Loucy (cell line): Measurements from ENCODE around the gene ZNF79.

ENCODE experiments used
- H2AFZ ChIP-seq: fragments of 200-600 bp; sonication (generic); 2 replicates; pipeline ENCODE4 v1.6.0; 2016; ENCODE audit warnings: antibody characterized with exemption, mild to moderate bottlenecking, low read length, moderate library complexity
- H3F3A ChIP-seq: fragments of 200-600 bp; 2 replicates; pipeline ENCODE4 v1.6.0; 2016; ENCODE audit warnings: antibody characterized with exemption, low read depth, mild to moderate bottlenecking
- H3K27me3 ChIP-seq: fragments of 200-600 bp; sonication (generic); 2 replicates; pipeline ENCODE4 v1.6.1; 2014; ENCODE audit warnings: low read length, mild to moderate bottlenecking; ENCODE audit not compliant: insufficient read depth, poor library complexity, severe bottlenecking
- H3K36me3 ChIP-seq: fragments of 200-600 bp; sonication (generic); 2 replicates; pipeline ENCODE4 v1.6.1; 2016; ENCODE audit warnings: low read length; ENCODE audit not compliant: insufficient read depth
- H3K4me1 ChIP-seq: fragments of 200-600 bp; sonication (generic); 2 replicates; pipeline ENCODE4 v1.5.1; 2014; ENCODE audit warnings: low read length, mild to moderate bottlenecking; ENCODE audit not compliant: insufficient read depth, poor library complexity, severe bottlenecking
- H3K4me2 ChIP-seq: fragments of 200-600 bp; sonication (generic); 2 replicates; pipeline ENCODE4 v1.6.0; 2014; ENCODE audit warnings: antibody characterized with exemption, low read length, low read depth, mild to moderate bottlenecking; ENCODE audit not compliant: poor library complexity, severe bottlenecking
- H3K4me3 ChIP-seq: fragments of 200-600 bp; sonication (generic); 2 replicates; pipeline ENCODE4 v1.5.1; 2014; ENCODE audit warnings: low read length, mild to moderate bottlenecking, mixed read lengths; ENCODE audit not compliant: poor library complexity, severe bottlenecking
- H3K79me2 ChIP-seq: fragments of 200-600 bp; sonication (generic); 2 replicates; pipeline ENCODE4 v1.6.1; 2014; ENCODE audit warnings: low read length; ENCODE audit not compliant: insufficient read depth
- H3K9ac ChIP-seq: fragments of 200-600 bp; sonication (generic); 2 replicates; pipeline ENCODE4 v1.6.0; 2014; ENCODE audit warnings: mild to moderate bottlenecking, low read depth, low read length, moderate library complexity; ENCODE audit not compliant: poor library complexity, severe bottlenecking
- H3K9me2 ChIP-seq: fragments of 200-600 bp; sonication (generic); replicated peaks from 2 replicates; pipeline ENCODE4 v1.6.1; 2016; ENCODE audit warnings: low read depth, low read length, mixed read lengths
- H3K9me3 ChIP-seq: fragments of 200-600 bp; sonication (generic); 2 replicates; pipeline ENCODE4 v1.6.1; 2014; ENCODE audit warnings: mild to moderate bottlenecking, antibody characterized with exemption, low read length, low read depth; ENCODE audit not compliant: insufficient read depth
- H4K20me1 ChIP-seq: fragments of 200-600 bp; sonication (generic); 2 replicates; pipeline ENCODE4 v1.6.0; 2014; ENCODE audit warnings: antibody characterized with exemption, low read length, mild to moderate bottlenecking; ENCODE audit not compliant: insufficient read depth, poor library complexity, severe bottlenecking
- EZH2phosphoT487 ChIP-seq: fragments of 200-600 bp; IDR thresholded peaks from 2 replicates; pipeline ENCODE4 v1.6.1; 2018; ENCODE audit warnings: antibody characterized with exemption, mild to moderate bottlenecking, moderate library complexity, borderline replicate concordance
- TF ChIP-seq, protein P1 (sequence below): fragments of 200-600 bp; sonication (generic); conservative IDR thresholded peaks from 2 replicates; pipeline ENCODE4 v1.5.1; 2014; ENCODE audit warnings: mild to moderate bottlenecking, antibody characterized with exemption, low read length

Gene ZNF79

DNA sequence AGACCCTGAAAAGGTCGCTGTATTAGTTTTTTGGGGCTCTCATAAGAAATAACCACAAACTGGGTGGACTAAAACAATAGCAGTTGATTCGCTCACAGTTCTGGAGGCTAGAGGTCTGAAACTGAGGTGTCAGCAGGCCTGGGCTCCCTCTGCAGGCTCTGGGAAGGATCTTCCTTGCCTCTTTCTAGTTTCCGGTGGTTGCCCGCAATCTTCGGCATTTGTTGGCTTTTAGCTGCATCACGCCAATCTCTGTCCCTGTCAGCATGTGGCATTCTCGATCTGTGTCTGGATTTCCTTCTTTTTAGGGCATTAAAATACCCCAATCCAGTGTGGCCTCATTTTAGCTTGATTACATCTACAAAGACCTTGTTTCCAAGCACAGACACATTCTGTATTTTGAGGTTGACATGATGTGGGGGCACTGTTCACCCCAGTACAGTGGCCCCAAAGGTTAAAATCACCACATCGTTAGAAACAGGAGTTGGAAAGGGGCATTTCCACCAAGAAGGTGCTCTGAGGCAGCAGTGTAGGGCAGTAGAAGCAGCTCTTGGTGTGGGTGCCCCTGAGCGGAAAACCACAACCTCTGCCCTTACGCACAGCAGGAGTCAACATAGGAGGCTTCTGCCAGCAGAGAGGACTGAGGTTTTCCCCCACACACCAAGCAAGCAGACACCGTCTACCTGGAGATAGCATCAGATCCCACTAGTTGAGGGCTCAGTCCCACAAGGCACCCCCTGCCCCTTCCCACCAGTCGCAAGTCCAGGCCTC is 13.5 kb downstream of the ZNF79 start:
- H3K9me3 ChIP-seq, result no peaks in the 10 kb centered on the region
- TF ChIP-seq, protein P1, sequence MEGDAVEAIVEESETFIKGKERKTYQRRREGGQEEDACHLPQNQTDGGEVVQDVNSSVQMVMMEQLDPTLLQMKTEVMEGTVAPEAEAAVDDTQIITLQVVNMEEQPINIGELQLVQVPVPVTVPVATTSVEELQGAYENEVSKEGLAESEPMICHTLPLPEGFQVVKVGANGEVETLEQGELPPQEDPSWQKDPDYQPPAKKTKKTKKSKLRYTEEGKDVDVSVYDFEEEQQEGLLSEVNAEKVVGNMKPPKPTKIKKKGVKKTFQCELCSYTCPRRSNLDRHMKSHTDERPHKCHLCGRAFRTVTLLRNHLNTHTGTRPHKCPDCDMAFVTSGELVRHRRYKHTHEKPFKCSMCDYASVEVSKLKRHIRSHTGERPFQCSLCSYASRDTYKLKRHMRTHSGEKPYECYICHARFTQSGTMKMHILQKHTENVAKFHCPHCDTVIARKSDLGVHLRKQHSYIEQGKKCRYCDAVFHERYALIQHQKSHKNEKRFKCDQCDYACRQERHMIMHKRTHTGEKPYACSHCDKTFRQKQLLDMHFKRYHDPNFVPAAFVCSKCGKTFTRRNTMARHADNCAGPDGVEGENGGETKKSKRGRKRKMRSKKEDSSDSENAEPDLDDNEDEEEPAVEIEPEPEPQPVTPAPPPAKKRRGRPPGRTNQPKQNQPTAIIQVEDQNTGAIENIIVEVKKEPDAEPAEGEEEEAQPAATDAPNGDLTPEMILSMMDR, result peak; percentile 32
- TF ChIP-seq EZH2phosphoT487, result no peak
- peaks cover 59% of the 10 kb centered on the region; the same call in 1 of the 2 replicates for H3K36me3 ChIP-seq
- H3K4me1 ChIP-seq, result peaks cover 4% of the 10 kb centered on the region
- H3K9ac ChIP-seq, result no peak overlapping the region
- H3K4me3 ChIP-seq, result no peak overlapping the region
- H3K4me2 ChIP-seq, result peak overlapping the region; percentile 50
- H3K79me2 ChIP-seq, result no peaks in the 10 kb centered on the region
- no peaks in the 10 kb centered on the region for H3K27me3 ChIP-seq
- no peaks in the 10 kb centered on the region for H3F3A ChIP-seq
- no peaks in the 10 kb centered on the region for H4K20me1 ChIP-seq
- H2AFZ ChIP-seq, result no peak overlapping the region
- no peaks in the 10 kb centered on the region for H3K9me2 ChIP-seq

DNA sequence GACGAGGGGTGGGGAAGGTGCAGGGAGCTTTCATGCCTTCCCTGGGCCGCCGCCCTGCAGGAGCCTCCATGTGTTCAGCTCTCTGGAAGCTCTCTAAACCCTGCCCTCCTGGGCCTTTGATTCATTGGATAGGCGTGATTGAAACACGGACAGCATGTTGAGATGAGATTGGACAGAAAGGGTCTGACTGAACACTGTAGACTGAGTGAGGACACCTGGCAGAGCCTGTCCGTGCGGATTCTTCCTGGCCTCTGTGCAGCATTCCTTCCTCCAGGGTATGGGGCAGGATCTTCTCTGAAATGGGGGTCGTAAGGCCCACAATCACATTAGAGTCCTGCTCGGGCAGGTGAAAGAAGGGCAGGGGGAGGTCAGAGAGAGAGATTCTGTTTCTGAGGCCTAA is 14.2 kb downstream of the ZNF79 start:
- Histone ChIP-seq H3K79me2 (no peaks in the 10 kb centered on the region), H4K20me1 (no peaks in the 10 kb centered on the region), H3K27me3 (no peaks in the 10 kb centered on the region), H3K9me2 (no peaks in the 10 kb centered on the region), H3K9me3 (no peaks in the 10 kb centered on the region), H2AFZ (no peak overlapping the region), H3K4me1 (peaks cover 4% of the 10 kb centered on the region), H3K4me3 (no peak overlapping the region), H3K4me2 (no peak overlapping the region), H3K36me3 (peaks cover 59% of the 10 kb centered on the region; the same call in 1 of the 2 replicates), H3K9ac (no peak overlapping the region), H3F3A (no peaks in the 10 kb centered on the region)
- TF ChIP-seq, protein P1, result no peak
- TF ChIP-seq EZH2phosphoT487, result no peak

DNA sequence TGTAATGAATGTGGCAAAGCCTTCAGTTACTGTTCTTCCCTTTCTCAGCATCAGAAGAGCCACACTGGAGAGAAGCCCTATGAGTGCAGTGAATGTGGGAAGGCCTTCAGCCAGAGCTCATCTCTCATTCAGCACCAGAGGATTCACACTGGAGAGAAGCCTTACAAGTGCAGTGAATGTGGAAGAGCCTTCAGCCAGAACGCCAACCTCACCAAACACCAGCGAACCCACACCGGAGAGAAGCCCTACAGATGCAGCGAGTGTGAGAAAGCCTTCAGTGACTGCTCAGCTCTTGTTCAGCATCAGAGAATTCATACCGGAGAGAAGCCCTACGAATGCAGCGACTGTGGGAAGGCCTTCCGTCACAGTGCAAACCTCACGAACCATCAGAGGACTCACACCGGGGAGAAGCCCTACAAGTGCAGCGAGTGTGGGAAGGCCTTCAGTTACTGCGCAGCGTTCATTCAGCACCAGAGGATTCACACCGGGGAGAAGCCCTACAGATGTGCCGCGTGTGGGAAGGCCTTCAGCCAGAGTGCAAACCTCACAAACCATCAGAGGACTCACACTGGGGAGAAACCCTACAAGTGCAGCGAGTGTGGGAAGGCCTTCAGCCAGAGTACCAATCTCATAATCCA is 20.2 kb downstream of the ZNF79 start:
- Histone ChIP-seq H3K9ac (no peak overlapping the region), H3K9me3 (no peaks in the 10 kb centered on the region), H3K4me1 (peaks cover 17% of the 10 kb centered on the region), H3K4me2 (no peak overlapping the region), H2AFZ (no peak overlapping the region), H3F3A (peaks cover 18% of the 10 kb centered on the region; the same call in 1 of the 2 replicates), H3K9me2 (no peaks in the 10 kb centered on the region), H3K27me3 (no peaks in the 10 kb centered on the region), H3K79me2 (peaks cover 27% of the 10 kb centered on the region), H3K4me3 (no peak overlapping the region), H4K20me1 (peaks cover 22% of the 10 kb centered on the region), H3K36me3 (peaks cover 65% of the 10 kb centered on the region)
- TF ChIP-seq, protein P1, result no peak
- TF ChIP-seq EZH2phosphoT487, result no peak
